K562 (cell line): Measurements from ENCODE around the gene CD9. TPM values are rescaled to one million over a fixed set of nuclear protein-coding genes. Genes with fewer than 3 reads are reported as not detected.

Experiments used
- ATAC-seq: fragments of 200-7000 bp; cut with Tn5 transposase; 3 replicates; pipeline ENCODE4 v1.9.1; 2020; ENCODE audit warnings: moderate library complexity
- BruUV-seq: library from RNA; stranded (reverse); fragments of 400-500 nt; replicated peaks from 2 replicates; lab custom pipeline; 2021; lab: Mats Ljungman, UMichigan
- CTCF ChIA-PET: fragments of 300-600 bp; formaldehyde crosslinking; extraction: SDS; loops from one replicate; lab custom pipeline; 2021; ENCODE audit warnings: low intra/inter-chr PET ratio; lab: Yijun Ruan, JAX
- POLR2A ChIA-PET: fragments of 300-600, 350-650 bp; sonication (Branson Sonifier 250); formaldehyde crosslinking; extraction: SDS; loops from one replicate; lab custom pipeline; 2021; ENCODE audit warnings: antibody characterized with exemption, inconsistent platforms; lab: Yijun Ruan, JAX
- DNase-seq, 4 experiments: peaks; one replicate each; pipeline versions ENCODE4 v3.0.0 to v3.0.0-alpha.2; 2011 to 2018; ENCODE audit warnings: low spot score in 3 of 4, mixed read lengths in 3 of 4; ENCODE audit errors: extremely low read depth in 1 of 4
- FAIRE-seq: peaks from 2 replicates; lab custom pipeline; 2011; peaks lifted over from hg19 to GRCh38; lab: Jason Lieb, UNC
- H2AFZ ChIP-seq: 2 replicates; pipeline ENCODE4 v1.6.0; 2011; ENCODE audit warnings: low read depth, low read length, control low read depth, inconsistent platforms
- H3K27ac ChIP-seq: fragments of 200-600 bp; 3 replicates; pipeline ENCODE4 v1.8.0; 2011; ENCODE audit warnings: low read depth, mild to moderate bottlenecking, control low read depth, inconsistent platforms, low read length, moderate library complexity, mixed read lengths; ENCODE audit errors: extremely low read depth
- H3K27me3 ChIP-seq, 2 experiments: fragments of 300-600 bp in 1 of 2; 2 replicates in 1 of 2; 3 replicates in 1 of 2; pipeline versions ENCODE4 v1.6.0 to v1.8.0; 2011; ENCODE audit warnings: inconsistent platforms in 2 of 2, low read length in 2 of 2, mild to moderate bottlenecking in 1 of 2, mixed read lengths in 1 of 2, moderate library complexity in 1 of 2; ENCODE audit not compliant: control insufficient read depth in 2 of 2, insufficient read depth in 2 of 2
- H3K36me3 ChIP-seq: fragments of 300-600 bp; 3 replicates; pipeline ENCODE4 v1.8.0; 2011; ENCODE audit warnings: mild to moderate bottlenecking, low read length, inconsistent platforms; ENCODE audit not compliant: control insufficient read depth, insufficient read depth
- H3K4me1 ChIP-seq, 2 experiments: fragments of 200-600 bp in 1 of 2; replicated peaks in 1 of 2; 2 replicates in 1 of 2; 3 replicates in 1 of 2; pipeline versions ENCODE4 v1.5.1 to v1.8.0; 2011; ENCODE audit warnings: inconsistent platforms in 2 of 2, low read length in 2 of 2, mild to moderate bottlenecking in 1 of 2, mixed read lengths in 1 of 2, moderate library complexity in 1 of 2; ENCODE audit not compliant: control insufficient read depth in 2 of 2, insufficient read depth in 2 of 2
- H3K4me2 ChIP-seq: 2 replicates; pipeline ENCODE4 v1.6.1; 2011; ENCODE audit warnings: low read length, control low read depth, inconsistent platforms, mixed read lengths; ENCODE audit not compliant: insufficient read depth
- H3K4me3 ChIP-seq: fragments of 200-600 bp; sonication (generic), shearing (Covaris generic); 2 replicates; pipeline ENCODE4 v1.5.1; 2016; ENCODE audit warnings: control low read depth, inconsistent platforms
- H3K79me2 ChIP-seq: fragments of 200-600 bp; 3 replicates; pipeline ENCODE4 v1.8.0; 2011; ENCODE audit warnings: low read length, inconsistent platforms; ENCODE audit not compliant: control insufficient read depth, insufficient read depth
- H3K9ac ChIP-seq, 2 experiments: 2 replicates each; pipeline versions ENCODE4 v1.6.0 to v1.6.1; 2011; ENCODE audit warnings: low read depth in 2 of 2, low read length in 2 of 2, control low read depth in 1 of 2, inconsistent platforms in 1 of 2, mild to moderate bottlenecking in 1 of 2, mixed read lengths in 1 of 2; ENCODE audit not compliant: insufficient read depth in 1 of 2
- H3K9me1 ChIP-seq: one replicate; pipeline ENCODE4 v1.6.0; 2011; ENCODE audit warnings: inconsistent platforms, mild to moderate bottlenecking, low read length, moderate library complexity; ENCODE audit not compliant: control insufficient read depth, insufficient read depth
- H3K9me3 ChIP-seq: replicated peaks from 2 replicates; pipeline ENCODE4 v1.5.1; 2011; ENCODE audit warnings: low read depth, low read length, inconsistent platforms; ENCODE audit not compliant: control insufficient read depth, insufficient read depth
- H4K20me1 ChIP-seq: replicated peaks from 2 replicates; pipeline ENCODE4 v1.6.1; 2011; ENCODE audit warnings: low read length, inconsistent platforms, mixed read lengths; ENCODE audit not compliant: control insufficient read depth, insufficient read depth
- HCFC1 ChIP-seq: IDR thresholded peaks from 2 replicates; pipeline ENCODE4 v1.6.1; 2012; ENCODE audit warnings: low read depth, low read length, improper control_type of control experiment
- MXI1 ChIP-seq: IDR thresholded peaks from 2 replicates; pipeline ENCODE4 v1.6.1; 2011; ENCODE audit warnings: low read depth, mild to moderate bottlenecking, improper control_type of control experiment, low read length
- MYNN ChIP-seq, 2 experiments: sonication (generic); formaldehyde crosslinking in 1 of 2; IDR thresholded peaks; 2 replicates each; pipeline versions ENCODE4 v1.5.0 to v1.6.1; 2016 to 2020; ENCODE audit warnings: antibody characterized with exemption in 1 of 2, missing genetic modification reagents in 1 of 2
- PTBP1 ChIP-seq: fragments of 200-400 bp; formaldehyde crosslinking; IDR thresholded peaks from 2 replicates; pipeline ENCODE4 v1.6.1; 2017; ENCODE audit warnings: low read depth, low read length
- SRSF7 ChIP-seq: fragments of 200-400 bp; formaldehyde crosslinking; optimal IDR thresholded peaks from 2 replicates; pipeline ENCODE3; 2017; ENCODE audit warnings: mild to moderate bottlenecking, low read depth, low read length
- STAT5B ChIP-seq: fragments of 250-450 bp; sonication (Bioruptor Pico); IDR thresholded peaks from 2 replicates; pipeline ENCODE4 v1.8.0; 2021; ENCODE audit warnings: mild to moderate bottlenecking, inconsistent platforms
- TBL1XR1 ChIP-seq, 2 experiments: IDR thresholded peaks; 2 replicates each; pipeline ENCODE4 v1.6.1; 2012; ENCODE audit warnings: improper control_type of control experiment in 2 of 2, low read length in 2 of 2, mild to moderate bottlenecking in 1 of 2
- TFE3 ChIP-seq: fragments of 450-650 bp; formaldehyde crosslinking; IDR thresholded peaks from 2 replicates; pipeline ENCODE4 v1.4.0; 2020; ENCODE audit warnings: mild to moderate bottlenecking, mixed read lengths
- THRAP3 ChIP-seq: fragments of 450-650 bp; IDR thresholded peaks from 2 replicates; pipeline ENCODE4 v1.6.1; 2016; ENCODE audit warnings: mild to moderate bottlenecking, inconsistent platforms, borderline replicate concordance
- TSHZ1 ChIP-seq: fragments of 250-450 bp; sonication (Bioruptor Pico); IDR thresholded peaks from 2 replicates; pipeline ENCODE4 v1.4.0; 2020; ENCODE audit warnings: mild to moderate bottlenecking, moderate library complexity
- ZBTB33 ChIP-seq: sonication (generic); formaldehyde crosslinking; IDR thresholded peaks from 2 replicates; pipeline ENCODE4 v1.8.1; 2023; ENCODE audit warnings: mild to moderate bottlenecking, missing genetic modification reagents
- ZFP36 ChIP-seq: fragments of 150-350 bp; IDR thresholded peaks from 2 replicates; pipeline ENCODE4 v1.6.1; 2018; ENCODE audit warnings: low read length, low read depth; ENCODE audit not compliant: partially characterized antibody
- ZNF212 ChIP-seq: fragments of 450-650 bp; formaldehyde crosslinking; IDR thresholded peaks from 2 replicates; pipeline ENCODE4 v1.4.0; 2020; ENCODE audit warnings: mild to moderate bottlenecking
- ZNF316 ChIP-seq: fragments of 450-650 bp; IDR thresholded peaks from 2 replicates; pipeline ENCODE4 v1.6.1; 2016
- ZNF445 ChIP-seq: fragments of 250-450 bp; sonication (Bioruptor Pico); IDR thresholded peaks from 2 replicates; pipeline ENCODE4 v1.4.0; 2020; ENCODE audit warnings: low read depth, mild to moderate bottlenecking, moderate library complexity
- WGBS: fragments of 100-300 bp; shearing (Covaris generic); methylation state at CpG from one replicate; pipeline ENCODE4 v1.1.6; 2016; ENCODE audit warnings: low coverage, mixed read lengths; ENCODE audit not compliant: insufficient coverage; ENCODE audit errors: missing lambda C conversion rate; 5-methylcytosine and 5-hydroxymethylcytosine counted together
- in situ Hi-C: fragments of 300-500 bp; cut with MboI; formaldehyde crosslinking; loops from 4 replicates; pipeline ENCODE4 v1.15.0; 2018; ENCODE audit warnings: inconsistent platforms, mixed read lengths
- intact Hi-C: fragments of 100-400 bp; cut with micrococcal nuclease; formaldehyde crosslinking; loops from 2 replicates; pipeline ENCODE4 v1.14.2; 2022
- polyA plus RNA-seq, 8 experiments: library from polyadenylated mRNA; depleted of rRNA in 4 of 8; stranded (reverse) in 5 of 8; unstranded in 3 of 8; fragments of >200 nt; fragmentation: Nextera tagmentation in 2 of 8; fragmentation: Illumina TruSeq in 1 of 8; extraction: Ambion mirVana in 2 of 8; extraction: Trizol in 1 of 8; gene quantifications; 2 replicates each; pipeline versions ENCODE4 v1.2.1 to v1.2.3, GENCODE V29; 2011 to 2014; ENCODE audit warnings: inconsistent platforms in 1 of 8, missing spikeins in 1 of 8
- total RNA-seq, 7 experiments: library from RNA; depleted of rRNA in 6 of 7; stranded (reverse); fragments of >200 nt in 6 of 7; fragmentation: Illumina TruSeq in 2 of 7; extraction: Trizol in 2 of 7; gene quantifications; 2 replicates each; pipeline versions ENCODE4 v1.2.1 to v1.2.3, GENCODE V29; 2011 to 2021; ENCODE audit warnings: low replicate concordance in 1 of 7

The CD9 gene
- total and polyA plus RNA-seq, 9 of the 15 experiments (the other 6 are each of a cell fraction or from before 2014, with no cell fraction given) = 0.43 to 5.6 (median 0.62) TPM

- DNase-seq (no peak), FAIRE-seq (no peak), ATAC-seq (no peak)
- Histone ChIP-seq H3K27ac (no peak overlapping the region), H3K4me1 (no peaks in the 10 kb centered on the region), H3K27me3 (peaks cover 11 to 64% of the 10 kb centered on the region in 2 experiments), H3K4me3 (no peak overlapping the region), H3K9ac (no peak overlapping the region), H3K9me1 (no peaks in the 10 kb centered on the region), H3K36me3 (no peaks in the 10 kb centered on the region), H4K20me1 (no peaks in the 10 kb centered on the region), H3K79me2 (no peaks in the 10 kb centered on the region), H2AFZ (no peak overlapping the region), H3K9me3 (no peaks in the 10 kb centered on the region), H3K4me2 (no peak overlapping the region)
- CTCF ChIA-PET = no interaction called here
- no TSS peak for BruUV-seq
- intact Hi-C loops = no loop called here
- POLR2A ChIA-PET = interaction anchor here (0.8 to 1.1 kb wide), 2 partner anchors 10 to 99 kb away, joined by 3 read pairs; no protein-coding TSS in a partner anchor
- in situ Hi-C loops = no loop called here
- TF ChIP-seq HCFC1 (no peak), MXI1 (no peak), ZFP36 (no peak), TFE3 (CRISPR knock-in tag) (no peak), MYNN (IDR thresholded peaks at IDR 0.05) (no peak), MYNN (CRISPR knock-in tag; IDR thresholded peaks at IDR 0.05) (no peak), ZBTB33 (CRISPR knock-in tag) (no peak), ZNF316 (no peak), STAT5B (no peak), THRAP3 (no peak), ZNF445 (CRISPR knock-in tag) (no peak), TBL1XR1 (IDR thresholded peaks at IDR 0.05; ENCODE audit: low read length in 2 of 2) (no peak), PTBP1 (no peak), TSHZ1 (CRISPR knock-in tag) (no peak), SRSF7 (no peak), ZNF212 (CRISPR knock-in tag) (no peak)
- WGBS = 2% methylated on average over 7 of the region's 7 CpGs
Observed at GRCh38 chr12:6212086-6212485, 11.9 kb downstream of the CD9 start.
